Motor neuron (in vitro differentiated cells): ENCODE measurements around the gene TRABD2A. TPM values are rescaled to one million over a fixed set of nuclear protein-coding genes. Genes with fewer than 3 reads are reported as not detected.

Experiments used
- ATAC-seq, 8 experiments: fragments of 200-7000 bp; cut with Tn5 transposase; replicated peaks in 6 of 8; 2 replicates each; pipeline ENCODE4 v1.8.0; 2021; ENCODE audit warnings: mild to moderate bottlenecking in 8 of 8, moderate library complexity in 8 of 8
- H3K27ac ChIP-seq, 2 donors: fragments of 250-450 bp; sonication (Bioruptor Pico); 2 replicates each; pipeline ENCODE4 v1.9.0; 2021; ENCODE audit warnings: antibody characterized with exemption in 2 of 2, mild to moderate bottlenecking in 2 of 2, moderate library complexity in 1 of 2
- H3K4me1 ChIP-seq, 2 donors: fragments of 250-450 bp; sonication (Bioruptor Pico); replicated peaks in 1 of 2; 2 replicates each; pipeline ENCODE4 v1.6.1; 2021; ENCODE audit warnings: antibody characterized with exemption in 2 of 2, mild to moderate bottlenecking in 2 of 2, moderate library complexity in 1 of 2
- H3K4me3 ChIP-seq, 5 donors: fragments of 250-450 bp; sonication (Bioruptor Pico); 2 replicates each; pipeline ENCODE4 v1.9.0; 2021; ENCODE audit warnings: antibody characterized with exemption in 5 of 5, mild to moderate bottlenecking in 5 of 5, moderate library complexity in 4 of 5
- WGBS, 10 experiments: fragments of 450-650 bp; shearing (Covaris generic); methylation state at CpG; one replicate each; pipeline ENCODE4 v1.0.0; 2022; 5-methylcytosine and 5-hydroxymethylcytosine counted together
- in situ Hi-C, 9 experiments: fragments of 400-800 bp; cut with MboI; loops; one replicate each; pipeline ENCODE4 v1.15.0; 2021; ENCODE audit warnings: low sequenced_read_pairs in 9 of 9, low pct_unique_long_range_greater_than_20kb in 2 of 9; ENCODE audit not compliant: unreplicated experiment in 9 of 9
- total RNA-seq, 8 experiments: library from RNA; unstranded; fragments of 300-600 nt; gene quantifications; 2 replicates each; pipeline versions ENCODE4 v1.2.3 to v1.2.4, GENCODE V29; 2022

The TRABD2A gene
- total RNA-seq, 8 experiments from 2014 or later, result 0.65 to 5.4 (median 2.8) TPM

GRCh38 chr2:84838434-84839145 is 42.3 kb downstream of the TRABD2A start:
- peak in 2 of 8 experiments; percentile 20 to 57 for ATAC-seq
- in situ Hi-C loops, result loop anchor here in 1 of 9 experiments (25.0 kb wide), 1 partner anchor 201 kb away; no protein-coding TSS in a partner anchor
- 10 to 100% (median 90%) methylated on average over 1 of the region's 2 CpGs; no CpG with 5 or more reads in 4 of the 10 experiments for WGBS, 10 experiments

GRCh38 chr2:84836215-84836614 is 44.7 kb downstream of the TRABD2A start:
- H3K4me1 ChIP-seq, result peaks cover 5 to 7% of the 10 kb centered on the region in 2 donors
- 0 to 92% (median 58%) methylated on average over 2 of the region's 2 CpGs; no CpG with 5 or more reads in 1 of the 10 experiments for WGBS, 10 experiments
- H3K27ac ChIP-seq, result no peak overlapping the region
- no peak overlapping the region for H3K4me3 ChIP-seq
- no peak for ATAC-seq
- in situ Hi-C loops, result loop anchor here in 1 of 9 experiments (25.0 kb wide), 1 partner anchor 199 kb away; no protein-coding TSS in a partner anchor

More at GRCh38 chr2:84838434-84839145, 42.3 kb downstream of the TRABD2A start:
- Histone ChIP-seq H3K27ac (no peak overlapping the region), H3K4me1 (no peaks in the 10 kb centered on the region), H3K4me3 (no peak overlapping the region)

GRCh38 chr2:84833481-84834150 is 47.3 kb downstream of the TRABD2A start:
- in situ Hi-C loops, result loop anchor here in 1 of 9 experiments (25.0 kb wide), 1 partner anchor 196 kb away; no protein-coding TSS in a partner anchor
- ATAC-seq, result no peak
- H3K4me3 ChIP-seq, result no peak overlapping the region
- H3K4me1 ChIP-seq, result peaks cover 5 to 7% of the 10 kb centered on the region in 2 donors
- 40 to 100% (median 64%) methylated on average over 1 to 6 of the region's 12 CpGs for WGBS, 10 experiments
- no peak overlapping the region for H3K27ac ChIP-seq

GRCh38 chr2:84832772-84833461 is 48.0 kb downstream of the TRABD2A start:
- WGBS, 10 experiments, result 20 to 80% (median 27%) methylated on average over 2 to 5 of the region's 5 CpGs; no CpG with 5 or more reads in 5 of the 10 experiments
- peak overlapping the region in 1 of 2 donors; percentile 50 for H3K27ac ChIP-seq
- in situ Hi-C loops, result loop anchor here in 1 of 9 experiments (25.0 kb wide), 1 partner anchor 196 kb away; no protein-coding TSS in a partner anchor
- ATAC-seq, result peak in 3 of 8 experiments; percentile 38 to 42 (median 39)
- H3K4me1 ChIP-seq, result peaks cover 5 to 7% of the 10 kb centered on the region in 2 donors
- H3K4me3 ChIP-seq, result no peak overlapping the region

DNA sequence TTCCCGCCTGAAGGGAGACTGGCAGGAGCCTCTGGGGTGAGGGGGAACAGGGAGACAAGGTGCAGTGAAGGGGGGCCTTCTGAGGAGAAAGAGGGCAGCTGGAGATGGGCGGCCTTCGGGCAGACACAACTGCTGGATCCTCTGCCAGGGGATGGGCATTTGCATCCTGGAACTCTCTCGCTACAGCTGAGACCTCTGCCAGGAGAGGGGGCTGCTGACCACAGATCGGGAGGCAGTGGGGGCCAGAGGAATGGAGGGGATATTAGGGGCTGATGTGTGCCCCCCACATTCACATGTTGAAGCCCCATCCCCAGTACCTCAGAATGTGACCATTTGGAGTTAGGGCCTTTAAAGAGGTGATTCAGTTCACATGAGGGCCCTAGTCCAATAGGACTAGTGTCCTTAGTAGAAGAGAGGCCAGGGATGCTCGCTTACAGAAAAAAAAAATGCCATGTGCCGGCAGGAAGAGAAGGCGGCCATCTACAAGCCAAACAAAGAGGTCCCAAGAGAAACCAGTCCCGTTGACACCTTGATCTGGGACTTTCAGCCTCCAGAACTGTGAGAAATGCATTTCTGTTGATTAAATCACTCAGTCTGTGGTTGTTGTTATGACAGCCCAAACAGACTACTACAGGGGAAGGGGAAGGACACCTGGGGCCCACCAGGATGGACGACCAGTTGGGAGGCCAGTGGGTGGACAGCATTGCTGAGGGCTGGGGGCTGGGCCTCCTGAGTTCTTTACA is 50.0 kb downstream of the TRABD2A start:
- WGBS, 10 experiments, result 0 to 94% (median 84%) methylated on average over 1 to 5 of the region's 10 CpGs; no CpG with 5 or more reads in 4 of the 10 experiments
- in situ Hi-C loops, result loop anchor here in 1 of 9 experiments (25.0 kb wide), 1 partner anchor 194 kb away; no protein-coding TSS in a partner anchor
- Histone ChIP-seq H3K4me1 (peaks cover 5 to 7% of the 10 kb centered on the region in 2 donors), H3K4me3 (no peak overlapping the region), H3K27ac (no peak overlapping the region)
- ATAC-seq, result no peak

GRCh38 chr2:84830095-84830494 is 50.8 kb downstream of the TRABD2A start:
- 52 to 83% (median 69%) methylated on average over 1 to 6 of the region's 11 CpGs; no CpG with 5 or more reads in 6 of the 10 experiments for WGBS, 10 experiments
- Histone ChIP-seq H3K4me1 (peaks cover 5 to 7% of the 10 kb centered on the region in 2 donors), H3K4me3 (no peak overlapping the region), H3K27ac (no peak overlapping the region)
- in situ Hi-C loops, result loop anchor here in 1 of 9 experiments (25.0 kb wide), 1 partner anchor 193 kb away; no protein-coding TSS in a partner anchor
- ATAC-seq, result peak in 2 of 8 experiments; percentile 34 to 63

- WGBS, 10 experiments, result 86 to 100% methylated on average over 1 of the region's 2 CpGs; no CpG with 5 or more reads in 8 of the 10 experiments
- Histone ChIP-seq H3K4me3 (no peak overlapping the region), H3K27ac (no peak overlapping the region), H3K4me1 (peaks cover 5 to 7% of the 10 kb centered on the region in 2 donors)
- no peak for ATAC-seq
- in situ Hi-C loops, result loop anchor here in 1 of 9 experiments (25.0 kb wide), 1 partner anchor 192 kb away; no protein-coding TSS in a partner anchor
Measured at GRCh38 chr2:84829693-84830092, 51.2 kb downstream of the TRABD2A start.

DNA sequence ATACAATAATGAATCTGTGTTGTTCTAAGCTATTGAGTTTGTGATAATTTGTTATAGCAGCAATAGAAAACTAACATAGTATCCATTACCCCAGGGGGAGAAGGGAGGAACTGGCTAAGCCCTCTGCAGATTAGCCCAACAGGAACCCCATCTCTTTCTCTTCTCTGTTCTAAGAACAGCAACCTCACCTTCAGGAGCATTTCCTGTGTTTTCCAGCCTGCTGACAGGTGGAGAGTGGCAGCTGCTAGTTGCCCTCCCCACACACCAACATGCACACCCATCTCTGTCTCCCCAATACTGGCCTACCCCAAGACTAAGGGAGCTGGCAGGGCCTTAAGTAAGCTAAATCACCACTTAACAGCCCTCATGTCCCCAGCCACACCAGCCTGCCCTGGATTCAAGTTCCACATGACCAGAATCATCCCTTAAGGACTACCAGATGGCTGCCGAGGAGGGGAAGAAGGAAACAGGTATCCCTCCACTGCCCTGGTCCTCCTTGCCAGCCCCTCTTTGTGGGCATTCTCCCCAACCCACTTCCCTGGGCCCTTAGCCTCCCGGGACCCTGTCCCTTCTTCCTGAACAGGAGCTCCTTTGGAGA is 52.8 kb downstream of the TRABD2A start:
- peaks cover 4 to 5% of the 10 kb centered on the region in 2 donors for H3K4me1 ChIP-seq
- 88 to 100% (median 100%) methylated on average over 1 to 2 of the region's 2 CpGs; no CpG with 5 or more reads in 7 of the 10 experiments for WGBS, 10 experiments
- no peak overlapping the region for H3K4me3 ChIP-seq
- ATAC-seq, result no peak
- no peak overlapping the region for H3K27ac ChIP-seq
- in situ Hi-C loops, result loop anchor here in 1 of 9 experiments (25.0 kb wide), 1 partner anchor 191 kb away; no protein-coding TSS in a partner anchor

DNA sequence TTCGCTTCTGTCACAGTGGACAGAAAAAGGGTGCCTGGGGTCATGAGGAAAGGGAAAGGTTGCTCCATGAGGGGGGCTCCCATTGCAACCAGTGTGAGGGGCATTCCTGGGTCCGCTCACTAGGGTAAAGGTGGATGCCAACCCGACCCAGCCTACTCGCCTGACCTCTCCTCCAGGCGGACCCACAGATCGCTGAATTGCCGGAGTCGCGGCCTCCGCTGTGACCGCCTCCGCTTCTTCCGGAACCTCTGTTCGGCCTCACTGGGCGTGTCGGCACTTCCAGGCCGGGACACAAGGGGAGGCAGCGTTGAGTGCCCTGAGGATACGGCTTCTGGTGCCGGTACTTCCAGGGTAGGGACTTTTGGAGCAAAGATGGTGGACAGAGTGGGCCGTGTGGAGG is 57.1 kb downstream of the TRABD2A start:
- no peak overlapping the region for H3K27ac ChIP-seq
- 87 to 100% (median 95%) methylated on average over 3 to 16 of the region's 21 CpGs; no CpG with 5 or more reads in 5 of the 10 experiments for WGBS, 10 experiments
- in situ Hi-C loops, result no loop called here
- no peak for ATAC-seq
- no peak overlapping the region for H3K4me3 ChIP-seq
- H3K4me1 ChIP-seq, result no peaks in the 10 kb centered on the region

DNA sequence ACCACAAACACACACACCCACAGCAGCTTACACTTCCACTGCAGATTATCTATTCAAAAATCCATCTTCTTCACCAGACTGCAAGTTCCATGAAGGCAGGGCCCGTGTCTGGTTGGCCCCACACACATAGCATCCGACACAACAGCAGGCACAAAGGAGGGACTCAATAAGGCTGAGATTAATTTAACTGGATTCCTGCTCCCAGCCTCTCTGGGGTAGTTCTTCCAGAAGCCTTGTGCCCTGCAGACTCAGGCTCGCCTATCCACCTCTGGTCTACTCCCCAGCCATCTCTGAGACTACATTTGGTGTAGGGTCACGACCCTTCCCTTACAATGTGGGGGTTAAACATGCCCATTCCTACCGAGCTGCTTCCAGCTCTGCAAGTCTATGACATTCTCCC is 57.7 kb downstream of the TRABD2A start:
- H3K4me1 ChIP-seq, result no peaks in the 10 kb centered on the region
- in situ Hi-C loops, result no loop called here
- WGBS, 10 experiments, result 0 to 100% (median 88%) methylated on average over 1 to 4 of the region's 5 CpGs; no CpG with 5 or more reads in 3 of the 10 experiments
- no peak for ATAC-seq
- H3K27ac ChIP-seq, result no peak overlapping the region
- no peak overlapping the region for H3K4me3 ChIP-seq

DNA sequence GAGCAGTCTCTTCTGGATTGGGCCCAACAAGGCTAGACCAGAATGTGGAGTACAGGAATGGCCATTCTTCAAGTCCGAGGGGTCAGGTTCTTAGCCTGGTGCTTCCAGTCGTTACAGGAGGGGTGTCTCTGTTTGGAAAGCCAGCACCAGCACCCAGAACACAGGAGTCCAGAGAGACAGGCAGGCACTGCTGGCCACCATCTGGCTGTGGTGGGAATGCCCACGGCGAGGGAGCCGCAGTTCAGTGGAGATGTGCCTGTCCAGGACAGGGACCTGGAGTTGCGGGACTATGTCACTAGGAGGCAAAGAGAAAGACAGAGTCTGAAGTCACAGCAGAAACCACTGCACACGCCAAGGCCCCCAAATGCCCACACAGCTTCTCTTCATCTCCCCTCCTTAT is 59.1 kb downstream of the TRABD2A start:
- in situ Hi-C loops, result no loop called here
- Histone ChIP-seq H3K4me3 (no peak overlapping the region), H3K4me1 (no peaks in the 10 kb centered on the region), H3K27ac (no peak overlapping the region)
- no peak for ATAC-seq
- 40 to 100% (median 88%) methylated on average over 1 to 3 of the region's 7 CpGs; no CpG with 5 or more reads in 3 of the 10 experiments for WGBS, 10 experiments
